GM12891 (cell line): ENCODE data around the gene CACNA1A.

Experiments used
- POLR2AphosphoS5 ChIP-seq: IDR thresholded peaks from 2 replicates; pipeline ENCODE4 v1.6.1; 2011; ENCODE audit warnings: low read depth, low read length, control low read depth
- TAF1 ChIP-seq: IDR thresholded peaks from 2 replicates; pipeline ENCODE4 v1.6.1; 2011; ENCODE audit warnings: low read depth, low read length, control low read depth

DNA sequence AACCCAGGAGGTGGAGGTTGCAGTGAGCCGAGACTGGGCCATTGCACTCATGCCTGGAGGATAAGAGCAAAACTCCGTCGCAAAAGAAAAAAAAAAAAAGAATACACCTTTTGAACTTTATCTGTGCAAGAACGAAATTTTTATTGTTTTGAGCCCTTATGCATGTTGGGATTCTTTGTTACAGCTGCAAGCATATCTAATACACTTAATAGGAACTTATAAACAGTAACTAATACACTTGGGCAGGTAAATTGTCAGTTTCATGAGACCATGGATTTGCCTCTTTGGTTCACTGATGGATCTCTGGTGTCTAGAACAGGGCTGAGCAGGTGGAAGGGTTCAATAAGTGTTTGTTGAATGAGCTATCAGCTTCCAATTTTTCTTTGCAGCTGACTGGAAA is 108.1 kb downstream of the CACNA1A start:
- TF ChIP-seq TAF1, result no peak
- no peak for TF ChIP-seq POLR2AphosphoS5
